GM20431 (cell line): ENCODE results near the gene FXYD6.

Experiments
- in situ Hi-C: fragments of 300-500 bp; cut with MseI, MboI; formaldehyde crosslinking; loops from one replicate; pipeline ENCODE4 v1.15.0; 2020; ENCODE audit warnings: low sequenced_read_pairs; ENCODE audit not compliant: unreplicated experiment

Gene FXYD6

DNA sequence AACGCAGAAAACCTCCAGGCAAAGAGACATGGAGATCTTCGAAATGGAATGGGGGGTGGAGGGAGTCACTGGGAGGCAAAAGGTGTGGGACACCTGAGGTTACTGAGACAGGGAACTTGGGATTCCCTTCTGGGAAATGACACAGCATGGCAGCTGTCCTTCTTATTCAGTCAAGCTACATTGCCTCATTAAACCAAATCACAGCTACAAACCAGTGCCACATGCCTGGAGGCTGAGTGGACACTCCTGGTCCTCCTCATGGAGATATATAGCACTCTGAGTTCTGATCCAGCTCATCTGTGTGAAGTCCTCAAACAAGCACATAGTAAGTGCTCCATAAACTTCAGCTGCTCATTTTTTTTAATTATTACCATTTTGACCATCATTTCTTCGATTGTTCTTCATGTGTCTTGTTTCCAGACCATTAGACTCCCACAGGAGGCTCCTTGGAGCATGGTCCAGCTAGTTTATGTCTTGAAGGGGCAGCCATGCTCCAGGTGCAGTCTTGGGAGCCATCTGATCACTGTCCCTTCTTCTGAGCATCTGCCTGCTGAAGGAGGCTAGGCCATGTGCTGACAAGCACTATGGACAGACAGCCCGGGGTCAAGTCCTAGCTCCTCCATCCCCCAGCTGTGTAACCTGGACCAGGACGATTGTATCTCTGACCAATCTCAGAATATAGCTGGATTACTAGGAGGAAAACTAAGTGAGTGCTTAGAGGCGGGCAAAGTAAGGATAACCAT lies 42.2 kb downstream of the FXYD6 start:
- in situ Hi-C loops = no loop called here

DNA sequence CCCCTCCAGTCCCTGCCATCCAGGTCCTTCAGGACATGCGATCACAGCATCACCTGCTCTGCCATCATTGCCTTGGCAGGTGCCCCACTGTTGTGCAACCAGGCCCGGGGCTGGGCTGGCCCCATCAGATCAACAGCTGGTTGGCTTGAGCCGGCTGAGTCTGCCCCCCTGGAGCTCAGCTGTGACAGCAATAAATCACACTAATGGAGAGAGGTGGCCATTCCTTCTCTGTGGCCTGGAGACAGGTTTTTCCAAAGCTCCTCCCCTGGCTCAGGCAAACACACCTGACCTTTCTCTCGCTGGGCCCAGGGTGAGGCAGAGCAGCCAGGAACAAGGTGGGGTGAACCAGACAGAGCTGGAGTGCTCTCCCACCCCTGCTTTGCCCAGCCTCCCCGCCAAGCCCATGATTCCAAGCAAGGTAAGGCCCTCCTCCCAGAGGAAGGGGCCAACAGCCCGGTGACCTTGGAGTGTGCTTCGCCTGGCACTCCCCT lies 43.0 kb downstream of the FXYD6 start:
- in situ Hi-C loops = no loop called here

DNA sequence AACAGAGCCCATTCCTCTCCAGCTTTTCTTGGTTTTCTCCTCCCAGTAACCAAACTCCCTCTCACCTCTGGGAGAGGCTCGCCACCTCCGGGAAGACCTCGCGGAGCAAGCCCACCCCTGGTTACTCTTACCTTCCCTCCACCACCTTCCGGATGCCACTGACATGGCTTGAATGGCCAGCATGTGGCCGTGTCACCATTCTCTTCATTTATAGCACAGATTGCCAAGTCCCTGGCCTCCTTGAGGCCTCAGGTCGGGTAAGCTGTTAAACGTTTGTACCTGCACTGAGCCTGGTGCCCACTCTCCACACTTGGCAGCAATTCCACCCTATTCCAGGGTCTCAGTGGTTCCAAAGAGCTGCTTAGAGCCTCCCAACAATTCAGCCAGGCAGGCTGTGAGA lies 43.9 kb downstream of the FXYD6 start:
- in situ Hi-C loops = no loop called here

DNA sequence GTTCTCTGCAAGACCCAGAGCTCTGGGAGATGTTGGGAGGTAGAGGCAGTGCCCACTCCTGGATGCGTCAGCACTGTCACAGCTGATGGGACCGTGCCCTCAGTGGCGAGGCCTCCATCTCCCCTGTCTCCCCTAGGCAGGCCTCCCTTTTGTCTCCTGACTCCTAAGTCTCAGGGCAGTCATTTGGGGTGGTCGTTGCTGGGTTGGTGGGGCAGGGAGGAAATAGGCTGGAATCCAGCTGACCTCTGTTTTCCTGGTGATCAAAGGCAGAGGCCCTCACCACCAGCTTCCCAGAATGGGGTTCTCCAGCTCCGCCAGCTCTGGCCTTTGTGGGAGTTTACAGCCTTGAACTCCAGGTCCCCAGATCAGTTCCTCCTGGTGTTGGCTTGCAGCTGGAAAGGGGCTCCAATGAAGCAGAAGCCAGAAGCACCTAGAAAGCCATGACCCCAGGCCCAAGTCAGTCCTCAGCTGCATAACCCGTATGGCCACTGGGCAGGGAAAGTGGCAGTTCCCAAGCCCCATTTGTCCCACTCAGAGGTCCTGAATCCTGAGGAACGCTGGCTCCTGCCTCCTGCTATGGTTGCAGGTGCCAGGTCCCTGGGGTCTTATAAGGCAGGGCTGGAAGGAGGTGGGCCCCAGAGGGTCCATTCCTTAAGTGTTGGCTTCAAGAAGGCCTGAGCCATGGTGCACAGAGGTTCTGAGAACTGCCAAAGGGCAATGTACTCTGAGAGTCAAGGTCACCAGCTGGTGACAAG lies 44.6 kb downstream of the FXYD6 start:
- in situ Hi-C loops = no loop called here

DNA sequence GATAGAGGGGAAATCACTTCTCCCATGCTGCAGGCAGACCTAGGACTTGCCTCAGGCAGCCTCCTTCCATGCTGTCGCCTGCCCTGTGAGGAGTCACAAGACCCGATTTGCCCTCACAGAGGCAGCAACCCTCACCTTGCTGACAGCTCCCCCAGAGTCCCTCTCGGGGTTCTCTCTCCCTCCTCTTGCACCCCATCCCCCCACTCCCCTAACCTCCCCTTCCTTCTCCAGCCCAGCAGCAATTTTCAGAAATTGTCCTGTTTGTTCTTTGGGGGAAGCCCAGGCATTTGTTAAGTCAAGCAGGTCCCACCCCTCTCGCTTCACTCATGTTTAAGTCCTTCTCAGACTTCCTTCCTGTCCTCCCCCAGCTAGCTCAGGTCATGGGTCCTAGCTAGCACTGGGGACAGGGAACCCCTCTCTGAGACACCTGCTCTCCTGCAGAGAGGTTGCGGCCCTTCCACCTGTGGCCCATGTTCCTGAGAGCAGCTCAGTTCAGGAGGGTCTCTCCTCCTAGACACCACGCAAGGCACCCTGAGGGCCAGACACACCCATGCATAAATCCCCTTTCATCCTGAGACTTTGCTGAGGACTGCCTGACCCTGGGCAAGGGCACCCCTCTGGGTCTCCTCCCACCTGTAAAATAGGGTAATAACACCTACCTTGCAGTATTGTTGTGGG lies 45.6 kb downstream of the FXYD6 start:
- in situ Hi-C loops = no loop called here

DNA sequence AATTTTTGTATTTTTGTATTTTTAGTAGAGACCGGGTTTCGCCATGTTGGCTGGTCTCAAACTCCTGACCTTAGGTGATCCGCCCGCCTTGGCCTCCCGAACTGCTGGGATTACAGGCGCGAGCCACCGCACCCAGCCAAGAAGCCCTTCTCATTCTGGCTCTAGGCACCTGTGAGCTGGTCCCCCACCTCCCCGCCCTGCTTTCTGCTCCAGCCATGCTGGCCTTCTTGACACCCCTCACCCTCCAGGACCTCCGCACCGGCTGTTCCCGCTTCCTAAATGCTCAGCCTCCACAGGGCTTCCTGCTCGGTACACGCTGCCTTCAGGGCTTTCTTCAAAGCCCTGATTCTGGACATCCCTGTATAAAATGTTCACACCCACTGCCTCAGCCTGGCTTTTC lies 46.4 kb downstream of the FXYD6 start:
- in situ Hi-C loops = no loop called here

DNA sequence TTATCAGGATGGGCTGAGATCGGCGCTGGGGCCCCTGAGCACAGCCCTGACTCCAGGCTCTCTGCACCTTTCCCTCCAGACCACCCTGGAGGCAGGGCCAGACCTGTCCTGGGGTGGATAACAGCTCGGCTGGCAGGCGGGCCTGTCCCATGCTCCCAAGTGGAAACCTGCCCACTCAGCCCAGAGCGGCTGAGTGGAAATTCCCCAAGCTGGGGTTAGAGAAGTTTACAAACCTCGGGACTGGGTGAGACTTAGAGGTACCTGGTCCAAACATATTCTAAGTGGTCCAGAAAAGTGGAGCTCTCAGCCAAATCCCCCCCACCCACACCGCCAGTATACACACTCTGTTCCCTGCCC lies 47.1 kb downstream of the FXYD6 start:
- in situ Hi-C loops = loop anchor here (10.0 kb wide), 1 partner anchor 115 kb away; no protein-coding TSS in a partner anchor

DNA sequence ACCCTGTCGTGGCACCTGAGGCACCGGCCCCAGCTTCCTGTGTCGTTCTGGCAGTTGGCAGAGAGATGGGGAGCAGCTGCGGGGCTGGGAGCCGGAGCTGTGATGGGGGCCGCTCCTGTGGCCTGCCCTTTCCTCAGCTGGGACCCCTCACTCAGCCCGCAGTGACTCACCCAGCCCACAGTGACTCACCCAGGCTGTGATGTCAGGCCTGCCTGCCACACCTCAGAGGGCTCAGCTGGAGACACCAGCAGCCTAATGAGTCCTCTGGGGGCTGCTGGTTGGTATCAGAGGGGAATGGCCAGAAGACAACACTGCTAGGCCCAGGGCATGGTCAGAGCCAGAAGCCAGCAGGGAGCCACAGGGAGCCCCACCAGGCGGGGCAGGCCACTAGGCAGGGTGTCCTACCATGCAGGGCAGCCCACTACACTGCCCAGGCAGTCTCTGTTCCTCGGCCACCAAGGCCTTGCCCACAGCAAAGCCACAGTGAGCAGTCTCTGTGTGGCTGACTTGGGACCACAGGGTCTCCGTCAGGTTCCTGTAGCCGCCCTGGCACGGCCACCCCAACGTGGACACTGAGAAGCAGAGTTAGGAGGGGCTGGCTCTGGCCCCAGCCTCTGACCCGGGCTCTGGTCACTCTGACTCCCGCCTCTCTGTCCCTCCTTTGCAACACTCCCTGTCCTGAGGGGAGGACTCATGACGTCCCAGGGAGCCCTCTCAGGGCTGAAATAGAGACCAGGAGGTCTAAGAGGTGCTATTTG lies 47.7 kb downstream of the FXYD6 start:
- in situ Hi-C loops = loop anchor here (10.0 kb wide), 1 partner anchor 116 kb away; no protein-coding TSS in a partner anchor

DNA sequence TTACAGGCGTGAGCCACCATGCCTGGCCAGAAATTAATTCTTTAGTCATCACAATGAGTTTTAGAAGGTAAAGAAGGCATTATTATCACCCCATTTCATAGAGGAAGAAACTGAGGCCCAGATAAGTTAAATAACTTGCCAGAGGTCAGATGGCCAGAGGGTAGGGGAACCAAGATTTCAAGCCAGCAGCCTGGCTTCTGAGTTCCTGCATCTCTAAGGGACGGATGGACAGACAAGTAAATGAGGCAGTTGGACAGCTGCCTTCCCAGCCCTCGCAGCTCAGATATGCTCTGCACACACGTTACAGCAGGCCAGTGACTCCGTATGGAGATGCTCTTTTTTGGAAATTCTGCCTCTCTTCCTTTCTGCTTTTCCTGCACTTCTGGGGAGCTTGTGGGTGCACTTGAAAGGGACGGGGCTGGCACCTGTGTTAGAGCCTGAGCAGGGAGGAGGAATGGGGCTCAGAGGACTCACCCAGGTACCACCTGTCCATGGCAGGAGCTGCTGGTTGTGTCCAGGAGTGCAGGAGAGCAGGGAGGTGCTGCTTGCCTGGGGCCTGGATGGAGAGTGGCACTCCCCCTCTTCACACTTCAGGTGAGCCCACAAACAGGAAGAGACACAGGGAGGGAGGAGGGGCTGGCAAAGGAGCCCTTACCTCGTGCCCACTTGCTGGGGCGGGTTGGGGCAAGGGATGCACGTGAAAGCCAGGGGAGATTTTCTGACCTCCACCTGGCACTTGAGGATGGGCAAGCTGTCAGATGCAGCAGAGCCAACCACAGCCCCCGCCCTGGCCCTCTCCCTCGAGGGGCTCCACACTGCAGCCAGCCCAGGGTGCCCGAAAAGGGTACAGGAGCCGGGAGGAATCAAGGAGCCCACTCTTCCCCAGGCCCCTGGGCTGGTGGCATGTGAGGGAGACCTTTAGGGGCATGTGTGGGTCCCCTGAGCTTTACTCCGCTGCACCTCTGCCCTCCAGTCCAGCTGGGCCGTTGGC lies 48.6 kb downstream of the FXYD6 start:
- in situ Hi-C loops = loop anchor here (10.0 kb wide), 1 partner anchor 117 kb away; no protein-coding TSS in a partner anchor

DNA sequence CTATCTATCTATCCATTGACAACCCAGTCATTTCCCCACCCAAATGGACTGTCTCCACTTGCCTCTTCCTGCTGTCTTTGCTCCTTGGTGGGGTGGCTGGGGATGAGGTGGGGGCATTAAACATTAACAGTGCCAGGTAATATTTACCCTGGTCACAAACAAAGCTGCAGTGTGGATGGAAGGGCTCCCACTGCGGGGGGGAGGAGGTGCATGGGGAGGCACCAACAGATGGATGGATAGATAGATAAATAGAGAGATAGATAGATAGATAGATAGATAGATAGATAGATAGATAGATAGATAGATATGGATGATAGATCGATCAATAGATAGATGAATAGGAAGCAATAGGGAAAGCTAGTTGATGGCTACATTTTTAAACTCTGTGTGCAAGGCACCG lies 49.6 kb downstream of the FXYD6 start:
- in situ Hi-C loops = loop anchor here (10.0 kb wide), 1 partner anchor 118 kb away; no protein-coding TSS in a partner anchor

DNA sequence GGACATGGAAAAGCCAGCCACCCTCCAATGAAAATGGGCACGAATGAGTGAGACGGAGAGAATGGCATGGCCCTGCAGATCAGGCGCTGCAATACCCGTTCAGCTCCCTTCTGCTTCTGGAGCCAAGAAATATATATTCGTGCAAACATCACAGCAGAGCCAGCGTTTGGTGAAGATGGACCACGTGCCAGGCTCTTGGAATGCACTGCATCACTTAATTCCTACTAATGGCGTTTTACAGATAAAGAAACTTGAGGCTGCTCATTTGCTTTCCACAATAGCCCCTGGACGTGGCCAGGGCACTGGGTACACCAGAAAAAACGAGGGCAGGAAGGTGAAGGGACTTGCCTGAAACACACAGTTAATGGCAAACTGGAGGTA lies 50.3 kb downstream of the FXYD6 start:
- in situ Hi-C loops = loop anchor here (10.0 kb wide), 1 partner anchor 119 kb away; no protein-coding TSS in a partner anchor

DNA sequence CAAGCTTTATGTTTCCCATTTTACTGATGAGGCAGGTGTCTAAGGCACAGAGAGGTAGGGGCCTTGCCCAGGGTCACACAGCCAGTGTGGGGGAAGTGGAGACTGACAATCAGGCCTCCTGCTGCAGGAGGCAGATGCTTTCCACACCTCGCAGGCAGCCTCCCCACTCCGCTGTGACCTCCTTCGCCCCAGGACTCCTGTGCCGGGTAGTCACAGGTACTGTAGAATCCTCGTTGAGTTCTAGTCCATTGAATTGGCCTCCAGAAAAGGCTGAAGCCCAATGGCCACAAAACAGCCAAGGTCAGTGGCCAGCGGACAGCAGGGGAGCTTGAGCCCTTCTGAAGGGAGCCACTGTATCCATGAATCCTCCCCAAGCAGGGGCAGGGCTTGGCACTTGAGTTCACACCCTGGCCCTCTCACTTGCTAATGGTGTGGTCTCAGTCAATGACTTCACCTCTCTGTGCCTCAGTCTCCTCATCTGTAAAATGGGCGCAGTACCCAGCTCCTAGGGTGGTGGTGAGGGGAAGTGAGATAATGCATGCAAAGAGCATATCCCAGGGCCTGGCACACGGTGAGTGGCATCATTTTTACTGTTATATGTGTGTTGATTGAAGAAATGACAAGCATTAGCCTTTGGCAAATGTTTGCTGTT lies 50.8 kb downstream of the FXYD6 start:
- in situ Hi-C loops = loop anchor here (10.0 kb wide), 1 partner anchor 119 kb away; no protein-coding TSS in a partner anchor

DNA sequence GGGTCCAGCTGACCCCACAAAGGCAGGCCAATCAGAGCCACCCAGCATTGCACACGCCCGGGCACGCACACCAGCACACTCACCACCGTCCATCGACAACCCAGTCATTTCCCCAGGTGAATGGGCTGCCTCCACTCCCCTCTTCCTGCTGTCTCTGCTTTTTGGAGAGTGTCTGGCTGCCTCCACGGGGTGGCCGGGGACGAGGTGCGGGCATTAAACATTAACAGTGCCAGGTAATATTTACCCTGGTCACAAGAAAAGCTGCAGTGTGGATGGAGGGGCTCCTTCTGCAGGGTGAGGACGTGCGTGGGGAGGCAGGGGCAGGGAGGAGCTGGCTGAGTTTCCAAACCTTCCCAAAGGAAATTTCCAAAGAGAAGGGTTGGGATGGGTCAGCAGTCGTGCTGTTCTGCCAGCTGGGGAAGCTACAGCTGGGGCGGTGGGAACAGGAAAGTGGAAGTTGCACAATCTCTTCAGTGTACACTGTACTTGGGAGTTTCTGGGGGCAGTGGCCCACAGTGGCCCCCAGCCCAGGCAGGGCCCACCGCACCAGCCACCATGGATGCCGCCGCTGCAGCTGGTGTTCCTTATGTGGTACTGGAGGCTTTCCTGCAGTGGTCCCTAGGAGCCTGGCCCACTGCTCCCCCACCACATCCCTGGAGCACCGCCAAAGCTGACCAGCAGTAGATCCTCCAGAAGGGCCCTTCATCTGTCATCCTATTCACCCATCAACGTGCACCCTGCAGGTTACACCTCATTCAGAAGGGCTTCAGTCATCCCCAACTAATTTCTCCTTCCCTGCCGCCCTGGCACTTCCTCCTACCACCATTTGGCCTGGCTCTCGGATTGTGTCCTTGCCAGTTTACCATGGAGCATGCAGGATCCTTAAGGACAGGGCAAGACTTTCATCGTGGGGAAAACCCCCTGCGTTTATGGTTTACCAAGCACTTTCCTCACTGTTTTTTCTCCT lies 51.6 kb downstream of the FXYD6 start, which contains the start of gene FXYD2:
Gene FXYD2, minus strand, starts transcription at position 174 of the 967 bp plus-strand sequence. Its CDS starts 66 bp downstream, at position 108.
- in situ Hi-C loops = loop anchor here (10.0 kb wide), 1 partner anchor 120 kb away; no protein-coding TSS in a partner anchor

DNA sequence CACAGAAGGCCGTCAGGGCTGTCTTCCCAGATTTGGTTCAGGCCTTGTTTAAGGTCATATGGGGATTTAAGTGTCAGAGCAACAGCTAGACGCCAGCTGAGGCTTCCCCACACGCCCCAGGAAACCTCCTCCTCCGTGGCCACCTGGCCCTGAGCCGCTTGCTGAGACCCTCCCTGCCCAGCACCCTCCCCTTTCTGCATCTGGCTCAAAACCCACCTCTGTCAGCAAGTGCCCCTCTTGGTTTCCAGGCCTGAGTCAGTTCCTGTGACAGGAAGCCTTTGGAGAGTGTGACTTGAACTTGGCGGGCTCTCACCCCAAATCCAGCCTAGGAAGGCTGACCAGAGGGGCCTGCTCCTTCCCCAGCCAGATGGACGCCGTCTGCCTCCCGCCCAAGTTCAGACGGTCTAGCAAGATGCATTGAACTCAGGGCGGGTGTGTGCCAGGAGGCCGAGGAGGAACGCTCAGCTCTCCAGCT lies 52.5 kb downstream of the FXYD6 start:
- in situ Hi-C loops = loop anchor here (10.0 kb wide), 1 partner anchor 121 kb away; no protein-coding TSS in a partner anchor

DNA sequence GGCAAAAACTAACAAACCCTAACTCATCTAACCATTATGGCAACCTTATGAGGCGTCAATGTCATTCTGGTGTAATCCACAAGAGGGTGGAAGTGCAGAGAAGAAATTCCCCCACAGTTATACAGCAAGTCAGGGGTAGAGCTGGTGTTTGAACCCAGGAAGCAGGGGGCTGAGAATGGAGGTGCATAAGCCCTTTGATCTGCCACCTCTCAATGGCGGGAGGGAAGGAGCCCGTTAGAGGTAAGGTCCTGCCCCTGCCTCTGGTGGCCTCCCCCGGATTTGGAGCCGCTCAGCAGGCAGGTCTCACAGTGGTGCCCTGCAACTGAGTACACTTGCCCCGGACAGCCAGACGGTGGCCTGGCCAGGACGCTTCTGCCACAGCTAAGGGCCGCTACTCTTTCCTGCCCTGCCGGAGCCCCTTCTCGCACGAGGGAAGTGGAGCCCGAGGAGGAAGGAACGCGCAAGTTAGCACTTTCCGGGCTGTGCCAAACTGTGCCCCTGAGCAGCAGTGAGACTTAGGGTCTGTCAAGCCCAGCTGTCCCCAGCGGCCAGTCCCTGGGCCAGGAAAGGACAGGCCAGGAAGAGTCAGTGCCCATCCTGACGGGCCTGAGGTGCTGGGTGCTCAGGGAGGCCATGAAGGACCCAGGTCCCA lies 53.0 kb downstream of the FXYD6 start:
- in situ Hi-C loops = loop anchor here (10.0 kb wide), 1 partner anchor 121 kb away; no protein-coding TSS in a partner anchor
